DND-41 (cell line): Measurements from ENCODE around the gene PRELID2.

ENCODE experiments used
- ATAC-seq: fragments of 200-7000 bp; cut with Tn5 transposase; 3 replicates; pipeline ENCODE4 v1.9.1; 2021; ENCODE audit warnings: low read depth; ENCODE audit not compliant: insufficient read depth
- DNase-seq: peaks from one replicate; pipeline ENCODE4 v3.0.0-alpha.2; 2020
- H2AFZ ChIP-seq: 2 replicates; pipeline ENCODE4 v1.6.0; 2012; ENCODE audit warnings: low read depth, low read length
- H3K27ac ChIP-seq: 2 replicates; pipeline ENCODE4 v1.5.1; 2012; ENCODE audit warnings: low read length, inconsistent platforms
- H3K27me3 ChIP-seq: fragments of 200-600 bp; sonication (generic); 2 replicates; pipeline ENCODE4 v1.6.0; 2012; ENCODE audit warnings: low read length, mild to moderate bottlenecking, inconsistent platforms; ENCODE audit not compliant: insufficient read depth, poor library complexity
- H3K36me3 ChIP-seq: 2 replicates; pipeline ENCODE4 v1.5.1; 2012; ENCODE audit warnings: low read length, inconsistent platforms; ENCODE audit not compliant: insufficient read depth
- H3K4me1 ChIP-seq: 2 replicates; pipeline ENCODE4 v1.5.1; 2012; ENCODE audit warnings: mild to moderate bottlenecking, low read length; ENCODE audit not compliant: insufficient read depth
- H3K4me2 ChIP-seq: 2 replicates; pipeline ENCODE4 v1.6.0; 2012; ENCODE audit warnings: mild to moderate bottlenecking, moderate library complexity, low read length, inconsistent platforms; ENCODE audit not compliant: insufficient read depth
- H3K4me3 ChIP-seq, 2 experiments: fragments of 200-600 bp in 1 of 2; shearing (Covaris generic) in 1 of 2; 2 replicates each; pipeline ENCODE4 v1.5.1; 2012 to 2016; ENCODE audit warnings: inconsistent platforms in 2 of 2, low read length in 2 of 2, mild to moderate bottlenecking in 2 of 2, low read depth in 1 of 2, moderate library complexity in 1 of 2
- H3K79me2 ChIP-seq: 2 replicates; pipeline ENCODE4 v1.6.0; 2012; ENCODE audit warnings: low read length, inconsistent platforms; ENCODE audit not compliant: insufficient read depth
- H3K9ac ChIP-seq: 2 replicates; pipeline ENCODE4 v1.6.0; 2012; ENCODE audit warnings: low read depth, mild to moderate bottlenecking, inconsistent platforms, low read length, moderate library complexity
- H3K9me3 ChIP-seq: 2 replicates; pipeline ENCODE4 v1.5.1; 2012; ENCODE audit warnings: low read length, moderate library complexity, mild to moderate bottlenecking, inconsistent platforms; ENCODE audit not compliant: insufficient read depth, severe bottlenecking
- H4K20me1 ChIP-seq: 2 replicates; pipeline ENCODE4 v1.6.0; 2012; ENCODE audit warnings: low read length; ENCODE audit not compliant: insufficient read depth
- CTCF ChIP-seq: IDR thresholded peaks from 2 replicates; pipeline ENCODE4 v1.5.1; 2012; ENCODE audit warnings: borderline replicate concordance, low read length, moderate library complexity, mild to moderate bottlenecking; ENCODE audit not compliant: poor library complexity, severe bottlenecking; ENCODE audit errors: extremely low read depth
- EZH2 ChIP-seq: IDR thresholded peaks from 3 replicates; pipeline ENCODE4 v1.6.1; 2012; ENCODE audit warnings: borderline replicate concordance, low read depth, mild to moderate bottlenecking, moderate library complexity, low read length, inconsistent platforms; ENCODE audit not compliant: severe bottlenecking

The PRELID2 gene

GRCh38 chr5:145835848-145836239 lies 702 bp upstream of the PRELID2 start:
- DNase-seq (no peak), ATAC-seq (no peak)
- Histone ChIP-seq H2AFZ (no peak overlapping the region), H3K9ac (no peak overlapping the region), H3K4me3 (no peak overlapping the region), H3K27me3 (no peaks in the 10 kb centered on the region), H4K20me1 (no peaks in the 10 kb centered on the region), H3K9me3 (no peaks in the 10 kb centered on the region), H3K4me2 (no peak overlapping the region), H3K27ac (no peak overlapping the region), H3K79me2 (no peaks in the 10 kb centered on the region), H3K36me3 (no peaks in the 10 kb centered on the region), H3K4me1 (no peaks in the 10 kb centered on the region)
- TF ChIP-seq EZH2 = no peak

- no peaks in the 10 kb centered on the region for H3K4me1 ChIP-seq
- DNase-seq = no peak
- H3K27me3 ChIP-seq = no peaks in the 10 kb centered on the region
- H4K20me1 ChIP-seq = no peaks in the 10 kb centered on the region
- TF ChIP-seq EZH2 = no peak
- no peak for TF ChIP-seq CTCF
- no peak overlapping the region for H3K9ac ChIP-seq
- H3K27ac ChIP-seq = no peak overlapping the region
- H3K36me3 ChIP-seq = no peaks in the 10 kb centered on the region
- no peak overlapping the region for H3K4me2 ChIP-seq
- H3K9me3 ChIP-seq = no peaks in the 10 kb centered on the region
- no peaks in the 10 kb centered on the region for H3K79me2 ChIP-seq
- no peak overlapping the region for H2AFZ ChIP-seq
- ATAC-seq = no peak
- no peak overlapping the region for H3K4me3 ChIP-seq
These were observed 607 bp downstream of the PRELID2 start for GRCh38 chr5:145834554-145834916.

GRCh38 chr5:145833631-145834200 lies 1.4 kb downstream of the PRELID2 start:
- Histone ChIP-seq H4K20me1 (no peaks in the 10 kb centered on the region), H3K9ac (no peak overlapping the region), H3K79me2 (no peaks in the 10 kb centered on the region), H3K4me1 (no peaks in the 10 kb centered on the region), H2AFZ (no peak overlapping the region), H3K4me2 (no peak overlapping the region), H3K27me3 (no peaks in the 10 kb centered on the region), H3K27ac (no peak overlapping the region), H3K9me3 (no peaks in the 10 kb centered on the region), H3K36me3 (no peaks in the 10 kb centered on the region), H3K4me3 (no peak overlapping the region)
- no peak for DNase-seq
- ATAC-seq = no peak
- TF ChIP-seq EZH2 (no peak), CTCF (no peak)

GRCh38 chr5:145830594-145830993 lies 4.5 kb downstream of the PRELID2 start:
- Histone ChIP-seq H2AFZ (no peak overlapping the region), H3K4me1 (no peaks in the 10 kb centered on the region), H4K20me1 (no peaks in the 10 kb centered on the region), H3K4me2 (no peak overlapping the region), H3K4me3 (no peak overlapping the region), H3K9ac (no peak overlapping the region), H3K79me2 (no peaks in the 10 kb centered on the region), H3K27ac (no peak overlapping the region), H3K27me3 (peaks cover 4% of the 10 kb centered on the region), H3K36me3 (no peaks in the 10 kb centered on the region), H3K9me3 (no peaks in the 10 kb centered on the region)
- DNase-seq (no peak), ATAC-seq (no peak)
- TF ChIP-seq CTCF (no peak), EZH2 (no peak)
